Stimulated activated naive B cell treated with anti-CD40 and anti-IgM and Interleukin-4, amounts not matched to agents 10 μg/mL and 1 μg/mL and 100 μg/mL, for 72 hours (primary cell): Measurements from ENCODE around the gene SEMA3D.
"Not testable (repeated sequence)": the region's sequence is repeated elsewhere in the genome, so short reads cannot be mapped to it uniquely, and the experiment has no call there.

Experiments used
- ATAC-seq, 2 donors: fragments of 150-1000 bp; cut with Tn5 transposase; replicated peaks; 2 replicates each; pipeline ENCODE4 v1.10.0; 2021; ENCODE audit warnings: moderate library complexity in 1 of 2
- DNase-seq: peaks from one replicate; pipeline ENCODE4 v3.0.0; 2021
- H3K27ac Mint-ChIP-seq: one replicate; pipeline ENCODE4 v1.8.0; 2022; ENCODE audit warnings: mild to moderate bottlenecking, mixed read lengths
- H3K27me3 Mint-ChIP-seq, 2 donors: one replicate each; pipeline ENCODE4 v1.8.0; 2022; ENCODE audit warnings: mixed read lengths in 2 of 2
- H3K36me3 Mint-ChIP-seq, 2 donors: one replicate each; pipeline ENCODE4 v1.8.0; 2022; ENCODE audit warnings: mixed read lengths in 2 of 2, mild to moderate bottlenecking in 1 of 2
- H3K4me1 Mint-ChIP-seq, 2 donors: one replicate each; pipeline ENCODE4 v1.8.0; 2022; ENCODE audit warnings: mixed read lengths in 2 of 2, mild to moderate bottlenecking in 1 of 2
- H3K4me3 Mint-ChIP-seq, 2 donors: one replicate each; pipeline ENCODE4 v1.8.0; 2022; ENCODE audit warnings: mild to moderate bottlenecking in 2 of 2, mixed read lengths in 2 of 2, moderate library complexity in 1 of 2
- H3K9me3 Mint-ChIP-seq, 2 donors: one replicate each; pipeline ENCODE4 v1.8.0; 2022; ENCODE audit warnings: mixed read lengths in 2 of 2, mild to moderate bottlenecking in 1 of 2

SEMA3D gene

DNA sequence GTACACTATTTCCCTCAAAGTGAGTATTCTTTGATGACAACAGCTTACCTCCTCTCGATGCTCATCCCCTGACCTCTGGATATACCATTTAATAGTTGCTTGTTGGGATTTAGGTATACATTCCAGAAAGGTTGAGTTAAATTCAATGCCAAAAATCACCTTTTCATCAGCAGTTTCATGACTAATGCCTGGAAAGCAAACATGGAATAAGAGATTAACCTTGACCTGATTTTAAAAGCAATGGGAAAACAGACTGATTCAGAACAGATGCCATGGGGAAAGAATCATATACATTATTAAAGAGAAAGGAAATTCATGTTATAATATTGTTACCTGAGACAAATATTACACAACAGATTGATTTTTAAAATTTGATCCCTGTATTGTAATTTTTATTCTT is 180.1 kb downstream of the SEMA3D start:
- H3K36me3 Mint-ChIP-seq, result no peaks in the 10 kb centered on the region
- H3K9me3 Mint-ChIP-seq, result no peaks in the 10 kb centered on the region
- no peak for ATAC-seq
- H3K4me3 Mint-ChIP-seq, result no peak overlapping the region
- no peak overlapping the region for H3K27ac Mint-ChIP-seq
- no peaks in the 10 kb centered on the region for H3K4me1 Mint-ChIP-seq
- no peaks in the 10 kb centered on the region for H3K27me3 Mint-ChIP-seq
- no peak for DNase-seq

- H3K27ac Mint-ChIP-seq, result no peak overlapping the region
- H3K27me3 Mint-ChIP-seq, result no peaks in the 10 kb centered on the region
- H3K36me3 Mint-ChIP-seq, result no peaks in the 10 kb centered on the region
- H3K4me3 Mint-ChIP-seq, result no peak overlapping the region
- ATAC-seq (no peak), DNase-seq (no peak)
- H3K9me3 Mint-ChIP-seq, result no peaks in the 10 kb centered on the region
- H3K4me1 Mint-ChIP-seq, result no peaks in the 10 kb centered on the region
Measured at GRCh38 chr7:85004402-85004801, 182.5 kb downstream of the SEMA3D start.

DNA sequence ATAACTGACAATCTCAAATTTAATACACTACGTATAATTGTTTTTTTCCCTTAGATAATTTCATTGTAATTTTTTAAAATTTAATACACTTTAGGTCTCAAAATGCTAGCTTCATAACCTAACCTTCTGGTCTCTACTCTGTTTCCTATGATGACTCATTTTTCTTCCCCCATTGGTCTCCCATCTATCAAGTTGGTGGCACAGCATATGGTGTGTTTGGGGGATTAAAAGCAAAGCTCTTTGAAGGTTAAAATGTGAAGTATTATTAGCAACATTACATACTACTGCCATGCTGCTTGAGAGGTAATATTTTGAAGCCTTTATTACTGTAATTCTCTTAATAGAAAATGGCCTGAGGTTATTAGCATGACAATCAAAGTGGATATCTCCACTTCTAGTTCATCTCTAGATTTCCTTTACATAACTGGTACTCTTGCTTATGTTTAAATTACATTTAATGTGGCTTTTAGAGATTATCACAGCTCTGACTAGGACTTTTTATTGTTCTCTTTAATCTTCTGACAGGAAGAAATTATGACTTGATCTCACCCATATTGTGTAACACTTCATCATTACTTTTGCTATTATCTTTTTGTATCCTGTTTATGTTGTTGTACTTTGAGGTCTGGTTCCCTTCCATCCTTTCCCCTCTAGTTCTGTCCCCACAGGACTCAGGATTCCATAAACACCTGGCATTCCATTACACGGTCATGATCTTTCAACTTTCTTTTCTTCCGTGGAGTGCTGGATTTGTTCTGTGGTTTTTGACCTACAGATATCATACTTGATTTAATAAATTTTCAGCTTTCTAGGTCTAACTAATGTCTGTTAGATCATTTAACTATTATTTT is 185.1 kb downstream of the SEMA3D start:
- DNase-seq (no peak), ATAC-seq (no peak)
- Mint-ChIP-seq H3K4me3 (no peak overlapping the region), H3K4me1 (no peaks in the 10 kb centered on the region), H3K36me3 (no peaks in the 10 kb centered on the region), H3K27ac (no peak overlapping the region), H3K27me3 (no peaks in the 10 kb centered on the region), H3K9me3 (no peaks in the 10 kb centered on the region)

- Mint-ChIP-seq H3K36me3 (no peaks in the 10 kb centered on the region), H3K27ac (no peak overlapping the region), H3K9me3 (no peaks in the 10 kb centered on the region), H3K4me3 (no peak overlapping the region), H3K27me3 (no peaks in the 10 kb centered on the region), H3K4me1 (no peaks in the 10 kb centered on the region)
- DNase-seq (no peak), ATAC-seq (no peak)
Measured at GRCh38 chr7:85000735-85001350, 186.0 kb downstream of the SEMA3D start.

DNA sequence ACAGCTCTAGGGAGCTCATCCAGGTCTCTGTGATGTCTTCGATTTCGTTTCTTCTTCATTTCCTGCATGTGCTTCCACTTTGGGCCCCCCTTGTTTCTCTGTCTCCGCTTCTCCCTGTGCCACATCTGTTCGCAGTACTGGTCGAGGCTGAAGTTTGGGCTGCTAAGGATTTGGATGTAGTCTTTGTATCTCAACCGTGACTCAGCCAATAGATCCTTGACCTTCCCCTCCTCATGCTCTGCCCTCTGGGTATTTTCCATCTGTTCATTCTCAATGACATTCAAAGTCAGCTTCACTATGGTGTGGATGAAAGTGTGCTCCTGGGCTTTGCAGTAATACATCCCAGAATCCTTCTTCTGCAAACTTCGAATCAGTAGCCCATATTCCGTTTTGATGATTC is 187.4 kb downstream of the SEMA3D start:
- H3K9me3 Mint-ChIP-seq, result no peaks in the 10 kb centered on the region
- no peak for DNase-seq
- no peak overlapping the region for H3K27ac Mint-ChIP-seq
- no peaks in the 10 kb centered on the region for H3K4me1 Mint-ChIP-seq
- ATAC-seq, result no peak
- H3K27me3 Mint-ChIP-seq, result no peaks in the 10 kb centered on the region
- H3K36me3 Mint-ChIP-seq, result no peaks in the 10 kb centered on the region
- no peak overlapping the region for H3K4me3 Mint-ChIP-seq

DNA sequence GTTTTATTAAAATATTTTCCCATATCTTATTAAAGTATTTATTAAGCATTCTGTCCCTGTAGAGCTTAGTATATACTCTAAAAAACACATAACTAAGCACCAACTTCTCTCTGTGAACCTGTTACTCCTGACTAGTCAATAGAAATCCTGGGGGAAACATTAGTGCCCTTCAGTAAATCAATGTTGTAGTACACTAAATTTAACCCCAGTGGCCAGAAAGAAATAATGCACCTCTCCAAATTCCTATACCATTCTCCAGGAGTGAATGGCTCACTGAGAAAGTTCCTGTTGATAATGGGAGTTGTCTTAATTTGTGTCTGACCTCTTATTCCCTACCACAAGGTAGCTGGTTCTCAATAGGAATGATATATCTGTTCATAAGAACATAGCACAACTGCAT is 188.2 kb downstream of the SEMA3D start:
- Mint-ChIP-seq H3K4me1 (no peaks in the 10 kb centered on the region), H3K27ac (no peak overlapping the region), H3K27me3 (no peaks in the 10 kb centered on the region), H3K36me3 (no peaks in the 10 kb centered on the region), H3K9me3 (no peaks in the 10 kb centered on the region), H3K4me3 (no peak overlapping the region)
- ATAC-seq (no peak), DNase-seq (no peak)

DNA sequence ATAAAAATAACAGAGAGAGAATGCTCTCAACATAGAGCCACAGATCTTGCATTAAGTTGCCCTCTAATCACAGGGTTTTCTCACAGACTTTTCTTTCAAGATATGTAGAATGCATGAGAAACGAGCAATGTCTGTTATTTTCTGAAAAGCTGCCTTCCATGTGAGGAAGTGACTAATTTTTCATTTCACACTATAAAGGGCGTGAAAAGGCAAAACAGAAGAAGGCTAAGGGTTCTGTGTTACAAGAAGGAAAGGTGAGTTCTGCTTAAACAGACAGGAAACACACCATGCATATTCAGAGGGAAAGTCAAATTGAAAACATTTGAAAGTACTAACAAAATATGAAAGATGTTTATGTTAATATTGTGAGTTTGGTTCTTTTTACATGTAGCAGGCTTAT is 189.2 kb downstream of the SEMA3D start:
- Mint-ChIP-seq H3K27ac (no peak overlapping the region), H3K9me3 (no peaks in the 10 kb centered on the region), H3K36me3 (no peaks in the 10 kb centered on the region), H3K4me1 (no peaks in the 10 kb centered on the region), H3K27me3 (no peaks in the 10 kb centered on the region), H3K4me3 (no peak overlapping the region)
- no peak for DNase-seq
- ATAC-seq, result no peak

- H3K4me3 Mint-ChIP-seq, H3K27ac Mint-ChIP-seq, H3K36me3 Mint-ChIP-seq, H3K27me3 Mint-ChIP-seq, ATAC-seq, H3K4me1 Mint-ChIP-seq, H3K9me3 Mint-ChIP-seq, DNase-seq: not testable (repeated sequence)
Measured at GRCh38 chr7:84992954-84993353, 193.9 kb downstream of the SEMA3D start.

DNA sequence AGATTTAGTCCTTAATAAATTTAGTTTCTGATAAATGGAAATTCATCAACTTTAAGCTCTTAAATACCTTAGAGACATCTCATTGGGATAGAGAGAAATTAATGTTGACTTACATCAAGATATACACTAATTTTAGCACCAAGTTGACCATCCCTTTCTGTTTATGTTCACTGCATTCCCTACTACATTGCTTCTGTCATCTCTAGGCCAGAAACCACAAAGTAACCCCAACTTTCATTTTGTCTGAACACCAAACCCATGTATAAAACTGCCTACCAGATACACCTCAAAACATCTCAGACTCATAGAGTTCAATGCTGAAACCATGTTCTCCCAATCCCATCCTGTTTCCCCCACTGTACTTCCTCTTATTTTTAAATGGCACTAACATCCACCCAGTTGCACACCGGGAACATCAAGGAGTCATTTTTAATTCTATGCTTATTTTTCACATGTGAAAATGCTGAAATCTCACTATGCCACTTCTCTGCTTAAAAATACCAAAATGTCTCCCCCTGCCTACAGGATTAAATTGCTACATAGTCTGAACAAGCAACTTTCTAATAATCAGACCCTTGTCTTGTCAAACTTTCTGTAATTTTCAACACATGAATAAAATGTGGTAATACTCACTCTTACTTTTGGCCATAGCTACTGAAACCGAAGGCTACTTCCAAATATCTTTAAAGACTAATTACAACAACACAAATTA is 201.6 kb downstream of the SEMA3D start:
- ATAC-seq (no peak), DNase-seq (no peak)
- no peaks in the 10 kb centered on the region for H3K36me3 Mint-ChIP-seq
- no peaks in the 10 kb centered on the region for H3K9me3 Mint-ChIP-seq
- no peak overlapping the region for H3K4me3 Mint-ChIP-seq
- H3K27ac Mint-ChIP-seq, result no peak overlapping the region
- no peaks in the 10 kb centered on the region for H3K4me1 Mint-ChIP-seq
- no peaks in the 10 kb centered on the region for H3K27me3 Mint-ChIP-seq

- H3K36me3 Mint-ChIP-seq, result no peaks in the 10 kb centered on the region
- H3K4me3 Mint-ChIP-seq, result no peak overlapping the region
- no peak overlapping the region for H3K27ac Mint-ChIP-seq
- H3K9me3 Mint-ChIP-seq, result no peaks in the 10 kb centered on the region
- DNase-seq (no peak), ATAC-seq (no peak)
- H3K4me1 Mint-ChIP-seq, result no peaks in the 10 kb centered on the region
- no peaks in the 10 kb centered on the region for H3K27me3 Mint-ChIP-seq
Measured at GRCh38 chr7:84982199-84982598, 204.7 kb downstream of the SEMA3D start.

DNA sequence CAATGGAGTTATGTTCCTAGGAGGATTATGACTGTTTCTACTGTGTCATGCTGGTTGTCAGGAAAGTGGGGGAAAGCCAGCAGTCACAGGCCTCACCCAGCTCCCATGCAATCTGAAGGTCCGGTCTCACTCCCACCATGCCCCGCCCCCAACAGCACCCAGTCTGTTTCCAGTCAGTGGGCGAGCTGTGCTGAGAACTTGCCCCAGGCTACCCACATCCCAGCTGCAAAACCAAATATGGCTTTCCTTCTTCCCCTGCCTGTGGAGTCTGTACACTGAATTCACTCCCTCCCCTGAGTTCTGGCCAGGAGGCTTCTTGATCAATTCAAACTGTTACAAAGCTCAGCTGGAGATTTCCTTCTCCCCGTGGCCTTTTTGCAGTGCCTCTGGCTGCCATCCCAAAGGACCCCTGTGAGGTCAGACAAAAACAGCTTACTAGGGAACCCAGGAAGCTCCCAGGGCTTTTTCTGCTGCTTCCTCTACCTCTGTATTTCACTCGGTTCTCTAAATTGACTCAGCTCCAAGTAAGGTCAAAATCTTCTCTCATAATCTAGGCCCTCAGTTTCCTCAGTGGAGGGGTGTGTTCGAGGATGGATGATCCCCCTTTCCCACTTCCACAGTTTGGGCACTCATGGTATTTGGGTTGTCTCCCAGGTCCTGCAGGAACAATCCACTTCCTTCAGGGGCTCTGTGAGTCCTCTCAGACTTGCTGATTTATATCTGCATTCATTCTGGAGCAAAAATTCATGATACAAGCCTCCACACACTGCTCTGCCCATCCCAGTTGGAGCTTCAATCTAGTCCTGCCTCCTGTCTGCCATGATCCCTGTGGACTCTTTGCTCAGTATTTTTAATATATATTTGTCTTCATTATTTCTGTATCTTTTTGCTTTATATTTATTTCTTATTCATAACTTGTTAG is 205.5 kb downstream of the SEMA3D start:
- Mint-ChIP-seq H3K9me3 (no peaks in the 10 kb centered on the region), H3K27ac (no peak overlapping the region), H3K27me3 (no peaks in the 10 kb centered on the region), H3K4me1 (no peaks in the 10 kb centered on the region), H3K36me3 (no peaks in the 10 kb centered on the region), H3K4me3 (no peak overlapping the region)
- ATAC-seq (no peak), DNase-seq (no peak)

GRCh38 chr7:84975586-84976185 is 211.2 kb downstream of the SEMA3D start:
- no peaks in the 10 kb centered on the region for H3K4me1 Mint-ChIP-seq
- no peak for DNase-seq

DNA sequence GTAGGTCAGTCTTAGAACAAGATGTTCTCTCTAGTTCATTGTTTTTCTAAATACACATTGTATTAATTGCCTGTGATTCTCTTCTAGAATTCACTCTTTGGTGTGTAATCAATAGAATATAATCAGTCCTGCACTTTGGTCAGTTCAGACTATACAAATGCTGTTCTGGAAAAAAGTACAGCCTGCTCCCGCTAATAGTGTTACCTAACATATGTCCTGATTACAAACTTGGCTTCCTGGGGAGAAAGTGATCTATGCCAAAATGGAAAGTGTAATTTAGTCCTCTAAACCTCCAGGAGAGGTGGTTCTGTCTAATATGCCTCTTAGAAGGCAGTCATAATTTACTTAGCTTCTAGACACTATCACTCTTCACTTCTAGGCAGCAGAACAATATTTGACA is 215.5 kb downstream of the SEMA3D start:
- H3K27me3 Mint-ChIP-seq, result no peaks in the 10 kb centered on the region
- no peaks in the 10 kb centered on the region for H3K36me3 Mint-ChIP-seq
- H3K9me3 Mint-ChIP-seq, result no peaks in the 10 kb centered on the region
- no peak for ATAC-seq
- H3K4me3 Mint-ChIP-seq, result no peak overlapping the region
- H3K4me1 Mint-ChIP-seq, result no peaks in the 10 kb centered on the region
- no peak for DNase-seq
- no peak overlapping the region for H3K27ac Mint-ChIP-seq

More at GRCh38 chr7:84975586-84976185, 211.2 kb downstream of the SEMA3D start:
- no peak for ATAC-seq
- Mint-ChIP-seq H3K27me3 (no peaks in the 10 kb centered on the region), H3K4me3 (no peak overlapping the region), H3K36me3 (no peaks in the 10 kb centered on the region), H3K9me3 (no peaks in the 10 kb centered on the region), H3K27ac (no peak overlapping the region)

GRCh38 chr7:84970670-84971069 is 216.2 kb downstream of the SEMA3D start:
- no peak for DNase-seq
- no peaks in the 10 kb centered on the region for H3K9me3 Mint-ChIP-seq
- H3K36me3 Mint-ChIP-seq, result no peaks in the 10 kb centered on the region
- no peaks in the 10 kb centered on the region for H3K4me1 Mint-ChIP-seq
- ATAC-seq, result no peak
- H3K4me3 Mint-ChIP-seq, result no peak overlapping the region
- no peaks in the 10 kb centered on the region for H3K27me3 Mint-ChIP-seq
- H3K27ac Mint-ChIP-seq, result no peak overlapping the region
